ENCODE results near the gene COMMD8. TPM values are rescaled to one million over a fixed set of nuclear protein-coding genes. Genes with fewer than 3 reads are reported as not detected.

COMMD8 gene
- total RNA-seq, 1 donor from 2014 or later: 10.7 TPM

GRCh38 chr4:47413521-47413920 lies 50.0 kb downstream of the COMMD8 start:
- DNase-seq (ENCODE audit: low spot score) (no peak), ATAC-seq (no peak)
- intact Hi-C loops (cut with DNase I): no loop called here

DNA sequence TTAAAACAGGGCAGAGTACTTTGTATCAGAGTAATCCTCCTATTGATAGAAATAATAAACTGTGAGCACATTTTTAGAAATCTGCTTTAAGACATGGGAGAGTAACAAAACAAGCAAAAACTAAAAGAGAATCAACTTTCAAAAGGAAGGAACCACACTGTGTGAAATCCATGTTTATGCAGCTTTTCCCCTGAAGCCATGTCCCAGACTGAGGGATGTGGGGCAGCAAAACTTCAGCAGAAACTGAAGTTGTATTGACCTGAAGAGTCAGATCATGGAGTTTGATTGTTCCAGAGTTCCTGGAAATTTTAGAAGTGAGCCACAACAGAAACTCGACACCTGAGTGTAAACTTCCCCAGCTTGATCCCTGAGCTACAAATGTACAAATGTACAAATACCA lies 53.2 kb downstream of the COMMD8 start:
- ATAC-seq (no peak), DNase-seq (ENCODE audit: low spot score) (no peak)
- intact Hi-C loops (cut with DNase I): no loop called here

DNA sequence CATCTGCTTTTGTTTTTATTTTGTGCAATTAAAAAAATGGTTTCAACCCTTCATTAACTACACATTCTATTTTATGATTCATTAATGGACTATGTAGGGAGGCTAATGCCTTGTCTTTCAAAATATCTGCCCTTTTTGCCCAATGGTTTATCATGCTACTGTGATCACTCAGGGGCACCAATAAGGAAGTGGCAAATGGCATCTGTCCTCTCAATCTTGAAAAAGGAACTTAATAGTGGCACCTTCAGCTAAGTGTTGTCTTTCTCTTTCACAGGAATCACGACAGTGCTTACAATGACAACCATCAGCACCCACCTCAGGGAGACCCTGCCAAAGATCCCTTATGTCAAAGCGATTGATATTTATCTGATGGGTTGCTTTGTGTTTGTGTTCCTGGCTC lies 57.1 kb downstream of the COMMD8 start:
- ATAC-seq (no peak), DNase-seq (ENCODE audit: low spot score) (no peak)
- intact Hi-C loops (cut with DNase I): no loop called here

Other genes with a start within 250 kb of the COMMD8 start
- gene ATP10D, start 21.6 kb upstream of the COMMD8 start, total RNA-seq: 35.9 TPM

Measured in sciatic nerve (tissue), 2 donors.